ENCODE results near the gene KCNN4.

DNA sequence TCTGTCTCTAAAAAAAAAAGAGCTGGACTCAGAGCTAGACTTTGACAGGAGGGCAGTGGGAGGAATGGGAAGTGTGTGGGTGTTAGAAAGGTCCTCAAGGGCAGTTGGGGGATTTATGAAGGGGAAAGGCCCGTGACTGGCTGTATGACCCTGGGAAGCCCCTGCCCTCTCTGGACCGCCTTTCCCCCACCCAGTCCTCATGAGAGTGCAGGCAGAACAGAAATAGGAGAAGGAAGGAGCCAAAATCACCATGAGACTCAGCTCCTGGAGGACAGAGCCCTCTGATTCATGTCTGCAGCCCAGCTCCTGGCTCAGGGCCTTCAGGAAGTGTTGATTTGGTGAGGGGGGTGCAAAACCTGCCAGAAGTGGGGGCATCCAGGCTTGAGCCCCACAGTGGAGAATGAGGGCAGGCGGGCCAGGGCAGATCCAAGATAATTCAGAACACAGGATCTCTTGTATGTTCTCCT lies 17.3 kb downstream of the KCNN4 start:
- TF ChIP-seq, protein P1, sequence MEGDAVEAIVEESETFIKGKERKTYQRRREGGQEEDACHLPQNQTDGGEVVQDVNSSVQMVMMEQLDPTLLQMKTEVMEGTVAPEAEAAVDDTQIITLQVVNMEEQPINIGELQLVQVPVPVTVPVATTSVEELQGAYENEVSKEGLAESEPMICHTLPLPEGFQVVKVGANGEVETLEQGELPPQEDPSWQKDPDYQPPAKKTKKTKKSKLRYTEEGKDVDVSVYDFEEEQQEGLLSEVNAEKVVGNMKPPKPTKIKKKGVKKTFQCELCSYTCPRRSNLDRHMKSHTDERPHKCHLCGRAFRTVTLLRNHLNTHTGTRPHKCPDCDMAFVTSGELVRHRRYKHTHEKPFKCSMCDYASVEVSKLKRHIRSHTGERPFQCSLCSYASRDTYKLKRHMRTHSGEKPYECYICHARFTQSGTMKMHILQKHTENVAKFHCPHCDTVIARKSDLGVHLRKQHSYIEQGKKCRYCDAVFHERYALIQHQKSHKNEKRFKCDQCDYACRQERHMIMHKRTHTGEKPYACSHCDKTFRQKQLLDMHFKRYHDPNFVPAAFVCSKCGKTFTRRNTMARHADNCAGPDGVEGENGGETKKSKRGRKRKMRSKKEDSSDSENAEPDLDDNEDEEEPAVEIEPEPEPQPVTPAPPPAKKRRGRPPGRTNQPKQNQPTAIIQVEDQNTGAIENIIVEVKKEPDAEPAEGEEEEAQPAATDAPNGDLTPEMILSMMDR (conservative IDR thresholded peaks at IDR 0.05; ENCODE audit: low read depth in 2 of 2), result no peak
- TF ChIP-seq EZH2phosphoT487 (IDR thresholded peaks at IDR 0.05; ENCODE audit: unreplicated experiment) (no peak), EZH2 (IDR thresholded peaks at IDR 0.05; ENCODE audit: low read depth, unreplicated experiment) (no peak), POLR2AphosphoS5 (IDR thresholded peaks at IDR 0.05; ENCODE audit: low read depth) (no peak)
